RWPE1 (cell line): ENCODE measurements around the gene QARS1.

ENCODE experiments used
- CTCF ChIA-PET: fragments of 350-600 bp; sonication (Branson Sonifier 250); formaldehyde crosslinking; extraction: SDS; loops from one replicate; lab custom pipeline; 2021; lab: Yijun Ruan, JAX
- POLR2A ChIA-PET: fragments of 400-600 bp; formaldehyde crosslinking; extraction: SDS; loops from one replicate; lab custom pipeline; 2020; ENCODE audit warnings: antibody characterized with exemption; ENCODE audit not compliant: low non-redundant PET; lab: Yijun Ruan, JAX
- DNase-seq: peaks from one replicate; pipeline ENCODE4 v3.0.0; 2012; ENCODE audit warnings: low spot score
- H3K27ac ChIP-seq: fragments of 450-650 bp; 2 replicates; pipeline ENCODE4 v1.5.1; 2017
- CTCF ChIP-seq: fragments of 450-650 bp; conservative IDR thresholded peaks from 2 replicates; pipeline ENCODE4 v1.5.1; 2017; ENCODE audit warnings: low read depth, mild to moderate bottlenecking

The QARS1 gene

GRCh38 chr3:49111347-49111746, 6.8 kb upstream of the QARS1 start:
- ChIA-PET POLR2A (no interaction called here), CTCF (no interaction called here)
- no peak for DNase-seq
- peak overlapping the region; percentile 5; the same call in 1 of the 2 replicates for H3K27ac ChIP-seq
- no peak for TF ChIP-seq CTCF

GRCh38 chr3:49110780-49111179, 6.2 kb upstream of the QARS1 start:
- POLR2A ChIA-PET, result interaction anchor here (0.8 kb wide), 1 partner anchor 16 kb away, joined by 3 read pairs; no protein-coding TSS in a partner anchor
- TF ChIP-seq CTCF, result no peak
- DNase-seq, result no peak
- peak overlapping the region; percentile 49 for H3K27ac ChIP-seq
- CTCF ChIA-PET, result no interaction called here

DNA sequence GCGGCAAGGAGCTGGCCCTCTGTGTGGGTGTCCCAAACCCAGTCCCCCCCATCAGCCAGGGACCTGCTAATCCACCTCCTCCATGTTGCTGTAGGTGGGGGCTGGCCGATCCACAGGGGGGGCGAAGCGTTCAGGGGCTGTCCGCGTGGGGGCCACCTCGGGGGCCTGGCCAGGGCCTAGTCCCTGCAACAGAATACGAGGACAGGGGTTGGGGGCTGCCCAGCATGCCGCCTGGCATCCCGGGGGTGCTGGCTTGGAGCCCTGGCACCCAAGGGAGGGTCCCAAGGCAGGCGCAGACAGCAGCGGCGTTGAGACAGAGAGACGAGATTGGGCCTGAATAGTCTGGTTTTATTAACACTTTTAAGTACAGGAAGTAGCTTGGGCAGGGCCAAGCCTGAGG, 3.8 kb upstream of the QARS1 start:
- peak overlapping the region; percentile 49 for H3K27ac ChIP-seq
- DNase-seq, result no peak
- ChIA-PET POLR2A (interaction anchor here (0.8 kb wide), 1 partner anchor 14 kb away, joined by 3 read pairs; the partner anchor contains the start of gene QRICH1), CTCF (interaction anchor here (0.6 to 1.4 kb wide), 2 partner anchors 14 to 354 kb away, joined by 3 to 4 read pairs; no protein-coding TSS in a partner anchor)
- no peak for TF ChIP-seq CTCF

- POLR2A ChIA-PET, result interaction anchor here (0.7 kb wide), 1 partner anchor 506 kb away, joined by 3 read pairs; no protein-coding TSS in a partner anchor
- CTCF ChIA-PET, result interaction anchor here (0.5 to 0.7 kb wide), 3 partner anchors 9 to 259 kb away, joined by 3 to 4 read pairs (median 3); no protein-coding TSS in a partner anchor
- DNase-seq, result no peak
- no peak for TF ChIP-seq CTCF
- H3K27ac ChIP-seq, result peak overlapping the region; percentile 83
Measured at GRCh38 chr3:49104052-49104426, 518 bp downstream of the QARS1 start.

- POLR2A ChIA-PET, result no interaction called here
- CTCF ChIA-PET, result no interaction called here
Measured at GRCh38 chr3:49100046-49100615, 4.4 kb downstream of the QARS1 start.

More at GRCh38 chr3:49100046-49100615, 4.4 kb downstream of the QARS1 start:
- no peak for DNase-seq
- peak overlapping the region; percentile 62 for H3K27ac ChIP-seq
- TF ChIP-seq CTCF, result no peak
